ENCODE results near the gene ANKZF1.

Gene ANKZF1

GRCh38 chr2:219285373-219285735 lies 55.7 kb downstream of the ANKZF1 start:
- DNase-seq: no peak

- no peak for DNase-seq
These were observed 56.4 kb downstream of the ANKZF1 start for GRCh38 chr2:219285894-219286425.
